Cortex of kidney (tissue), 1 donor: ENCODE results near the gene ADGRG2.
"Not testable (repeated sequence)": the region's sequence is repeated elsewhere in the genome, so short reads cannot be mapped to it uniquely, and the experiment has no call there.

ENCODE experiments used
- DNase-seq: peaks from one replicate; lab custom pipeline; 2025; lab: John Stamatoyannopoulos, UW

Gene ADGRG2

GRCh38 chrX:18997916-18998315 is 124.4 kb downstream of the ADGRG2 start:
- DNase-seq, result no peak

GRCh38 chrX:18996536-18996935 is 125.7 kb downstream of the ADGRG2 start:
- no peak for DNase-seq

GRCh38 chrX:18995221-18995620 is 127.0 kb downstream of the ADGRG2 start:
- DNase-seq, result no peak

- no peak for DNase-seq
Observed at GRCh38 chrX:18994713-18995112, 127.6 kb downstream of the ADGRG2 start.

- no peak for DNase-seq
Observed at GRCh38 chrX:18992829-18993228, 129.4 kb downstream of the ADGRG2 start.

GRCh38 chrX:18985186-18985435 is 137.2 kb downstream of the ADGRG2 start:
- DNase-seq, result no peak

GRCh38 chrX:18984381-18985185 is 137.7 kb downstream of the ADGRG2 start:
- no peak for DNase-seq

GRCh38 chrX:18983666-18984380 is 138.4 kb downstream of the ADGRG2 start, which contains the start of gene PHKA2:
PHKA2 (minus strand) TSS chrX:18984114; CDS start chrX:18983932, 182 bp downstream.
- no peak for DNase-seq

GRCh38 chrX:18981124-18981807 is 141.0 kb downstream of the ADGRG2 start:
- DNase-seq, result no peak

- not testable (repeated sequence) for DNase-seq
Observed at GRCh38 chrX:18980262-18980661, 142.0 kb downstream of the ADGRG2 start.

GRCh38 chrX:18974993-18975392 is 147.3 kb downstream of the ADGRG2 start:
- DNase-seq, result no peak

GRCh38 chrX:18973527-18974192 is 148.6 kb downstream of the ADGRG2 start:
- DNase-seq, result no peak

- DNase-seq, result no peak
Observed at GRCh38 chrX:18971506-18971905, 150.8 kb downstream of the ADGRG2 start.

- no peak for DNase-seq
Observed at GRCh38 chrX:18970465-18970864, 151.8 kb downstream of the ADGRG2 start.

- DNase-seq, result no peak
Observed at GRCh38 chrX:18966624-18967023, 155.6 kb downstream of the ADGRG2 start.

- DNase-seq, result no peak
Observed at GRCh38 chrX:18964901-18965300, 157.4 kb downstream of the ADGRG2 start.

GRCh38 chrX:18964026-18964425 is 158.2 kb downstream of the ADGRG2 start:
- DNase-seq, result no peak

GRCh38 chrX:18962329-18962728 is 159.9 kb downstream of the ADGRG2 start:
- no peak for DNase-seq

- no peak for DNase-seq
Observed at GRCh38 chrX:18961686-18962085, 160.6 kb downstream of the ADGRG2 start.

GRCh38 chrX:18956303-18957032 is 165.8 kb downstream of the ADGRG2 start:
- no peak for DNase-seq

GRCh38 chrX:18955676-18956075 is 166.6 kb downstream of the ADGRG2 start:
- no peak for DNase-seq

GRCh38 chrX:18951032-18951431 is 171.2 kb downstream of the ADGRG2 start:
- no peak for DNase-seq
